DND-41 (cell line): Measurements from ENCODE around the gene ASCC2.

Experiments used
- CTCF ChIP-seq: IDR thresholded peaks from 2 replicates; pipeline ENCODE4 v1.5.1; 2012; ENCODE audit warnings: borderline replicate concordance, low read length, moderate library complexity, mild to moderate bottlenecking; ENCODE audit not compliant: poor library complexity, severe bottlenecking; ENCODE audit errors: extremely low read depth
- EZH2 ChIP-seq: IDR thresholded peaks from 3 replicates; pipeline ENCODE4 v1.6.1; 2012; ENCODE audit warnings: borderline replicate concordance, low read depth, mild to moderate bottlenecking, moderate library complexity, low read length, inconsistent platforms; ENCODE audit not compliant: severe bottlenecking

GRCh38 chr22:29886596-29886995 lies 48.5 kb upstream of the ASCC2 start:
- no peak for TF ChIP-seq EZH2
- no peak for TF ChIP-seq CTCF
